Mucosa of gallbladder (tissue), 1 donor: ENCODE measurements around the gene MGAT1. TPM values are rescaled to one million over a fixed set of nuclear protein-coding genes. Genes with fewer than 3 reads are reported as not detected.

ENCODE experiments used
- total RNA-seq: library from RNA; stranded (reverse); gene quantifications from one replicate; pipeline ENCODE4 v1.2.1, GENCODE V29; 2021
- donor health status: DM: no; HTN: no; CAD: no.

The MGAT1 gene
- total RNA-seq, 1 donor from 2014 or later: 145 TPM

Other genes starting within 250 kb of the MGAT1 start
- gene SCGB3A1, start 211.3 kb downstream of the MGAT1 start, total RNA-seq: 1.3 TPM
- 11.1 TPM for gene FLT4, start 153.2 kb downstream of the MGAT1 start, total RNA-seq
- gene OR2Y1, start 62.7 kb downstream of the MGAT1 start, total RNA-seq: not detected
- gene ZFP62, start 58.5 kb upstream of the MGAT1 start, total RNA-seq: 34.7 TPM
- gene BTNL8, start 96.4 kb upstream of the MGAT1 start, total RNA-seq: 47.3 TPM
- gene BTNL3, start 186.0 kb upstream of the MGAT1 start, total RNA-seq: 0.09 TPM
- 11.5 TPM for gene BTNL9, start 237.5 kb upstream of the MGAT1 start, total RNA-seq